GOT3 (cell line): ENCODE results near the gene PSMB7.

Source experiments
- DNase-seq: peaks from one replicate; lab custom pipeline; 2025; ENCODE audit warnings: mixed read lengths; lab: John Stamatoyannopoulos, UW

The PSMB7 gene

DNA sequence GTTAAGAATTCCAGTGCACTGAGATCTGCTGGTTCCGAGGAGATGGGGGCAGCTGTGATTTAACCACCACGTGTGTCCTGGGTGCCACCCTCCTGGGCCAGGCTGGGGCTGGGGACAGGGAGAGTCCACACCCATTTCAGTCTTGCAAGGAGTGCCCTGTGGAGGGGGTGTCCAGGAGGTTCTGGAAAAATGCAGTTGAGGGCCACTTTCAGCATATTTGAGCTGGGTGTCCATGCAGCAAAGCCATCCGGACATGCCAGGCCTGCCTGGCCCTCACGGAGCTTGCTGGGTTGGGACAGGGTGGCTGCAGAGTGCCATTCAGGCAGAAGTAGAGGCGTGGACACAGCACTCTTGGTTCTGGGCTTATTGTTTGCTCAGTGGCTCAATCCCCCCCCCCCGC lies 89.4 kb downstream of the PSMB7 start:
- DNase-seq, result no peak

GRCh38 chr9:124323904-124324303 lies 91.3 kb downstream of the PSMB7 start:
- DNase-seq, result no peak

DNA sequence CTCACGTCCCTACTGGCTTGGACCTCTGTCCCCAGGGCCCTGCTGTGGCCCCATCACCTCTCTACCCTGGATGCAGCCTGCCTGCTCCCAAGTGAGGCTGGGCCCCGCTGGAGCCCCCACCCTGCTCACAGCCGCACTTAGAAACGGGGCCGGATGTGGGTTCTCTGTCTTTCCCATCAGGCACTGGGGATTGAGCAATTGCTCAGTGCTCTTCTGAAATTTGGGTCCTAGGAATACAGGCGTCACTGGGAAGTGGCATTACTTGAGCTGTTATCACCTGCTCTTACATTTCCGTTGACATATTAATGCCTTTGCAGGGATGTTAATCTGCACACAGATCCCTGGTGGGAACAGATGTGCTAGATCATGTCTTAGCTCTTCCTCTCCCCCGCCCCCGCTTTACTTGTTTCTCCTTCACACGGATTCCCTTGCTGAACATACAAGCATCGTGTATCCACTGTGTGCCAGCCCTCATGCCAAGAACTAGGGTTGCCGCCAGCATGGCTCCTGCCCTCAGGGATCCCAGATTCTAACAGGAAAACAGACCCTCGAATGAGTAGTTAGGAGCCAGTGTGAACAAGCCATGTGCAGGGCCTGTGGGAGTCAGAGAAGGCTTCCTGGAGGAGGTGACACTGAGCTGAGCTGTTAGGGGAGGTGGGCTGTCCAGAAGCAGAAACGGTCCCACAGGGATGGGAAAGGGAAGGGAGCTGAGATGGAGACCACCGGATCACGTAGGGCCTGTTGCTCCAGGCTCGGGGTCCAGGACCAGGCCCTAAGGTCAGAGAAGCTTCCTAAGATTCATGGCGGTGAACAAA lies 92.4 kb downstream of the PSMB7 start:
- no peak for DNase-seq

DNA sequence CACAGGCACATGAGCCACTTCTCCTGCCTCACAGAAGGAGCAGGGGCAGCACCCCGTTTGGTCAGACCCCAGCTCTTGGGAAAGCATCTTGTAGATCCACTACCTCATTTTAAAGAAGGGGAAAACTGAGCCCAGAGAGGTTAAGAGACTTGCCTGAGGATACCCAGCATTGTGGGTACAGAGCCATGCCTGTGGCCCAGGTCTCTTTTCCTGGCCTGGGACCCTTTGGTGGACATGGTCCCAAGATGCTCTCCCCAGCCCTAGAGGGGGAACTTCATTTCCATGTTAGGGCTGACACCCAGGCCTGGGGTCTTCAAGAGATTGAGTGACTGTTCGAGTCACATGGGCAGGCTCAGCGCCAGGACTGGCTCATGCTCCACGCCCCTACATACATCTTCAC lies 93.3 kb downstream of the PSMB7 start:
- no peak for DNase-seq

DNA sequence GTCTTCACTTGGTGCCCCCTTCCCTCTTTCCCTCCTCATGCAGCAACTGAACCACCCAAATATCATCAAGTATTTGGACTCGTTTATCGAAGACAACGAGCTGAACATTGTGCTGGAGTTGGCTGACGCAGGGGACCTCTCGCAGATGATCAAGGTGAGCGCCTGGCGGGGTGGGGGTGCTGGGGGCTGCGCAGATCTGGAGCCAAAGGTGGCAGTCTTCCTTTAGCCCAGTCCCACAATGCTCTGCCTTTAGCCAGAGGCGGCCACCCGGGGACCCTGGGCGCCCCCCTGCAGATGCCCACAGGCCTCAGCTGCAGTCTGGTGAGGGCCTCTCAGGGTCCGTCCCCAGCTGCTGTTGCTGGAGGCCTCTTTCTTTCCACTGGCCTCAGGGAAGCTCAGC lies 93.8 kb downstream of the PSMB7 start:
- DNase-seq, result no peak

- DNase-seq, result no peak
Measured at GRCh38 chr9:124320062-124320973, 94.9 kb downstream of the PSMB7 start.

- no peak for DNase-seq
Measured at GRCh38 chr9:124315882-124316281, 99.4 kb downstream of the PSMB7 start.

- DNase-seq, result no peak
Measured at GRCh38 chr9:124313940-124314339, 101.3 kb downstream of the PSMB7 start.

- no peak for DNase-seq
Measured at GRCh38 chr9:124312290-124313265, 102.7 kb downstream of the PSMB7 start.

DNA sequence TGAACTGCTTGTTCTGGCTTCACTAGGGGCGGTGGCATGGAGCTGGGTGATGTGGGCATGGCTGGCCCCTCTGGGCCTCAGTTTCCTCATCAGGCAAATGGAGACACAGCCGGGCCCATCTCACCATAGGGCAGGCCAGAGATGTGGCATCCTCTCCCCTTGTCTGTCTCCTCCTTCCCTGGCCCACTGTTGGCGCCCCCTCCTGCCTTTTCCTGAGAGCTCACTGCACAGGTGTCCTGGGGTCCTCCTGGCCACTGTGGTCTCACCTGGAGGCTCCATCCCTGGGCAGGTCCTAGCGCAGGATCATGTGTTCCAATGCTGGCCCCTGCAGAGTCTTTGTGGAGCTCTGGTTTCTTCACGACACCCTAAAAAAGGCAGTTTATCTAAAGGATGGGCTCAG lies 104.0 kb downstream of the PSMB7 start:
- DNase-seq, result no peak

GRCh38 chr9:124309667-124310084 lies 105.6 kb downstream of the PSMB7 start:
- no peak for DNase-seq

DNA sequence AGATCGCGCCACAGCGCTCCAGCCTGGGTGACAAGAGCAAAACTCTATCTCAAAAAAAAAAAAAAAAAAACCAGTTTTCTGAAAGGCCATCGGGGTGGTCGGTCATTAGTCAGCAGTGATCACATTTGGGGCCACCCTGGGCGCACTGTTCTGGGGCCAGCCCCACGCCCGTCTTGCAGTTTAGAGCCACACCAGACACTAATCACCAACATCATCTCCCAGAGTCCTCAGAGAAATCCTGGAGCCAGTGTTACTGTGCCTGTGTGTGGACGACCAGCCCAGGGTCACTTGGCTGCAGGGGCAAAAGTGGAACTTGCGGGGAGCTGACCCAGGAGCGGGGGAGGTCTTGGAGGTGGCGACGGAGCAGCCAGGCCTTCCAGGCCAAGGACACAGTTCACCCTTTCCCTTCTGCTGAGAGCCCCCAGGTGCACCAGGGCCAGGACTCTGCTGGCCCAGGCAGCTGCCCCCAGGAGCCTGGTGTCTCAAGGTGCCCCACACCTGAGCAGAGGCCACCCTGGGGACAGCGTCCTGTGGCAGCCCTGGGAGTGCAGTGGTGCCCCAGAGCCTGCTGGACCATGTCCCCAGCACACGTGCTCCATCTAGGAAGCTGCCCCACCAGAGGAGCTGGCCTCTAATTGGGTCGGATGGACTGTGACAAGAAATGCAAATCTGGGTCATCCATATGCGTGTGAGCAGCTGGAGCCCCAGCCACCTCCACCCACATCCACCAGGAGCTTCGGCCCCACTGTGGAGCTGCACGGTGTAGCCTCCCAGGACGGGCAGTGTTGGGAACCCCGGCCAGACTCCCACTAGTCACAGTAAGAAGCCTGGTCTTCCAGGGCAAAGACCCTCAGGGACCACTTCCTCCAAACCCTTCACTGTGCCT lies 106.4 kb downstream of the PSMB7 start:
- no peak for DNase-seq

DNA sequence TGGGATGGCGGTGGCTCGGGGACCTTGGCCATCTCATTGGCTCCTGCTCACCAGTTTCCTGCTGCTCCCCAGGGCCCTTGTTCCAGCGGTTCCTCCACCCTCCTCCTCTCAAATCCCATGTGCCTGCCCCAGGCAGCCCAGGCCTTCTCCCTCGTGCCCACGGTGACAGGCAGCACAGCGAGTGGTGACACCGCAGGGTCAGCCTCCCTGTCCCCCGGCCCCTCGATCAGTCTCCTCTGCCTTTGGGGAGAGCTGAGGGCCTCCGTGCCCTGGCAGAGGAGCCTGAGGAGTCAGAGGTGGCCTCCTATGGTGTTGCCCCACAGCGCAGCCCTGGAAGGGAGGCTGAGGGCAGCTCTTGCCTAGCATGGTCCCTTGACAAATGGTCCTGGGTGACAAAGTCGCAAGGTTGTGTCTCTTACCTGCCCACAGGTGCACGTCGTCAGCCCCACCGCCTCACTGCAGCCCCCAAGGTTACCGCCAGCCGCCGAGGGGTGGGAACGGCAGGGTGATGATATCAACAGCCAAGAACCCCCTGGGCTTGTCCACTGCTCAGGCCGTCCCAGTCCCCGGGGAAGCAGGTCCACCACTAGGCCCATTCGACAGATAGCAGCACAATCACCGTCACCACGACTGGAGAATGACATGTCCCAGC lies 107.7 kb downstream of the PSMB7 start:
- DNase-seq, result no peak

- no peak for DNase-seq
Measured at GRCh38 chr9:124306098-124306735, 109.0 kb downstream of the PSMB7 start.

- DNase-seq, result no peak
Measured at GRCh38 chr9:124304285-124304684, 111.0 kb downstream of the PSMB7 start.

GRCh38 chr9:124303762-124304161 lies 111.5 kb downstream of the PSMB7 start:
- DNase-seq, result no peak
